A673 (cell line): ENCODE results near the gene TBC1D22A.

Experiments used
- EZH2 ChIP-seq: fragments of 200-600 bp; sonication (generic); IDR thresholded peaks from 2 replicates; pipeline ENCODE4 v1.6.1; 2017; ENCODE audit warnings: borderline replicate concordance, low read depth, mild to moderate bottlenecking, mixed read lengths, antibody characterized with exemption, low read length; ENCODE audit not compliant: poor library complexity, severe bottlenecking
- TF ChIP-seq, protein P1 (sequence below): fragments of 300-800, 200-600 bp; sonication (generic); conservative IDR thresholded peaks from 2 replicates; pipeline ENCODE4 v1.5.1; 2017; ENCODE audit warnings: low read depth, mild to moderate bottlenecking, antibody characterized with exemption, low read length, moderate library complexity, mixed read lengths

GRCh38 chr22:46865642-46866041, 103.2 kb downstream of the TBC1D22A start:
- TF ChIP-seq, protein P1, sequence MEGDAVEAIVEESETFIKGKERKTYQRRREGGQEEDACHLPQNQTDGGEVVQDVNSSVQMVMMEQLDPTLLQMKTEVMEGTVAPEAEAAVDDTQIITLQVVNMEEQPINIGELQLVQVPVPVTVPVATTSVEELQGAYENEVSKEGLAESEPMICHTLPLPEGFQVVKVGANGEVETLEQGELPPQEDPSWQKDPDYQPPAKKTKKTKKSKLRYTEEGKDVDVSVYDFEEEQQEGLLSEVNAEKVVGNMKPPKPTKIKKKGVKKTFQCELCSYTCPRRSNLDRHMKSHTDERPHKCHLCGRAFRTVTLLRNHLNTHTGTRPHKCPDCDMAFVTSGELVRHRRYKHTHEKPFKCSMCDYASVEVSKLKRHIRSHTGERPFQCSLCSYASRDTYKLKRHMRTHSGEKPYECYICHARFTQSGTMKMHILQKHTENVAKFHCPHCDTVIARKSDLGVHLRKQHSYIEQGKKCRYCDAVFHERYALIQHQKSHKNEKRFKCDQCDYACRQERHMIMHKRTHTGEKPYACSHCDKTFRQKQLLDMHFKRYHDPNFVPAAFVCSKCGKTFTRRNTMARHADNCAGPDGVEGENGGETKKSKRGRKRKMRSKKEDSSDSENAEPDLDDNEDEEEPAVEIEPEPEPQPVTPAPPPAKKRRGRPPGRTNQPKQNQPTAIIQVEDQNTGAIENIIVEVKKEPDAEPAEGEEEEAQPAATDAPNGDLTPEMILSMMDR, result no peak
- no peak for TF ChIP-seq EZH2
